ENCODE measurements around the gene ARSG. TPM values are rescaled to one million over a fixed set of nuclear protein-coding genes. Genes with fewer than 3 reads are reported as not detected.

ARSG gene
- polyA plus RNA-seq, 1 of the 3 experiments (the other 2 are of a cell fraction), result 0.41 TPM

GRCh38 chr17:68453991-68454665, 162.8 kb downstream of the ARSG start:
- H3K4me3 ChIP-seq (ENCODE audit: low read depth in 2 of 2, low read length in 1 of 2), result no peak overlapping the region
- no peak overlapping the region for H3K27ac ChIP-seq (ENCODE audit: low read depth in 2 of 2, low read length in 1 of 2)
- peaks cover 8 to 13% of the 10 kb centered on the region in 2 experiments; a peak in 3 of 4 replicates for H3K4me1 ChIP-seq (ENCODE audit: control insufficient read depth in 1 of 2, insufficient read depth in 2 of 2, low read depth in 1 of 2, low read length in 1 of 2)
- no peaks in the 10 kb centered on the region for H3K27me3 ChIP-seq (ENCODE audit: insufficient read depth)
- H3K9ac ChIP-seq, result no peak overlapping the region
- H3K9me3 ChIP-seq, result no peaks in the 10 kb centered on the region
- H3K9me2 ChIP-seq, result no peaks in the 10 kb centered on the region
- no peak overlapping the region for H3K4me2 ChIP-seq
- peaks cover 42% of the 10 kb centered on the region for H3K79me2 ChIP-seq (ENCODE audit: insufficient read depth)
- H4K20me1 ChIP-seq (ENCODE audit: insufficient read depth), result peaks cover 8% of the 10 kb centered on the region; the same call in 1 of the 2 replicates
- no peak for DNase-seq
- WGBS (ENCODE audit: low lambda C conversion rate), result 87% methylated on average over 5 of the region's 5 CpGs
- no peak overlapping the region for H2AFZ ChIP-seq (ENCODE audit: low read depth)
- POLR2A ChIA-PET, result no interaction called here
- CTCF ChIA-PET, result interaction anchor here (1.2 to 4.5 kb wide), 4 partner anchors 12 to 281 kb away, joined by 3 to 53 read pairs (median 22); no protein-coding TSS in a partner anchor
- no peak for TF ChIP-seq FOXM1 (IDR thresholded peaks at IDR 0.05; ENCODE audit: low read depth)
- no peak for TF ChIP-seq GABPA (IDR thresholded peaks at IDR 0.05; ENCODE audit: low read depth)
- TF ChIP-seq GATA2 (CRISPR knock-in tag; IDR thresholded peaks at IDR 0.05), result no peak
- TF ChIP-seq SMC3 (IDR thresholded peaks at IDR 0.05; ENCODE audit: low read depth, low read length), result no peak
- TF ChIP-seq RAD21 (IDR thresholded peaks at IDR 0.05; ENCODE audit: low read length), result no peak
- TF ChIP-seq TEAD4 (IDR thresholded peaks at IDR 0.05; ENCODE audit: borderline replicate concordance, insufficient read depth), result no peak
- TF ChIP-seq TCF12 (IDR thresholded peaks at IDR 0.05), result no peak
- TF ChIP-seq USF1 (IDR thresholded peaks at IDR 0.05; ENCODE audit: borderline replicate concordance, low read depth), result no peak
- no peak for TF ChIP-seq RXRA (IDR thresholded peaks at IDR 0.05; ENCODE audit: borderline replicate concordance, low read depth)
- TF ChIP-seq USF2 (IDR thresholded peaks at IDR 0.05; ENCODE audit: borderline replicate concordance, low read depth, low read length), result no peak
- no peak for TF ChIP-seq NRF1 (IDR thresholded peaks at IDR 0.05; ENCODE audit: low read depth, low read length)
- H3F3A ChIP-seq (replicated peaks; ENCODE audit: insufficient read depth), result peaks cover 18% of the 10 kb centered on the region
- peaks cover 20 to 28% of the 10 kb centered on the region in 2 experiments for H3K36me3 ChIP-seq (replicated peaks in 1 of 2; ENCODE audit: control insufficient read depth in 1 of 2, insufficient read depth in 2 of 2, low read length in 1 of 2)

GRCh38 chr17:68455901-68456338, 164.6 kb downstream of the ARSG start:
- Histone ChIP-seq H3K9ac (peak overlapping the region; percentile 73), H2AFZ (ENCODE audit: low read depth) (peak overlapping the region; percentile 11; the same call in 1 of the 2 replicates), H3K9me3 (no peaks in the 10 kb centered on the region), H3K4me3 (ENCODE audit: low read depth in 2 of 2, low read length in 1 of 2) (peak overlapping the region; percentile 91 to 93), H3K79me2 (ENCODE audit: insufficient read depth) (peaks cover 42% of the 10 kb centered on the region), H4K20me1 (ENCODE audit: insufficient read depth) (peaks cover 8% of the 10 kb centered on the region; the same call in 1 of the 2 replicates), H3K9me2 (no peaks in the 10 kb centered on the region), H3K4me2 (peak overlapping the region; percentile 88), H3K36me3 (replicated peaks in 1 of 2; ENCODE audit: control insufficient read depth in 1 of 2, insufficient read depth in 2 of 2, low read length in 1 of 2) (peaks cover 7 to 12% of the 10 kb centered on the region in 2 experiments), H3K4me1 (ENCODE audit: control insufficient read depth in 1 of 2, insufficient read depth in 2 of 2, low read depth in 1 of 2, low read length in 1 of 2) (peaks cover 8 to 13% of the 10 kb centered on the region in 2 experiments; a peak in 3 of 4 replicates), H3K27me3 (ENCODE audit: insufficient read depth) (no peaks in the 10 kb centered on the region), H3K27ac (ENCODE audit: low read depth in 2 of 2, low read length in 1 of 2) (peak overlapping the region; percentile 72 to 81), H3F3A (replicated peaks; ENCODE audit: insufficient read depth) (peaks cover 18% of the 10 kb centered on the region)
- CTCF ChIA-PET, result interaction anchor here (0.8 to 5.7 kb wide), 8 partner anchors 10 to 283 kb away, joined by 4 to 53 read pairs (median 20); no protein-coding TSS in a partner anchor
- 24% methylated on average over 4 of the region's 4 CpGs for WGBS (ENCODE audit: low lambda C conversion rate)
- DNase-seq, result no peak
- POLR2A ChIA-PET, result interaction anchor here (0.8 kb wide), 1 partner anchor 208 kb away, joined by 3 read pairs; the partner anchor contains the start of gene AMZ2
- TF ChIP-seq EZH2phosphoT487 (IDR thresholded peaks at IDR 0.05; ENCODE audit: borderline replicate concordance, low read depth), result no peak
- no peak for TF ChIP-seq REST (IDR thresholded peaks at IDR 0.05; ENCODE audit: low read depth, low read length)
- no peak for TF ChIP-seq ELF1 (IDR thresholded peaks at IDR 0.05)
- no peak for TF ChIP-seq PBX3 (IDR thresholded peaks at IDR 0.05)
- no peak for TF ChIP-seq RAD21 (IDR thresholded peaks at IDR 0.05; ENCODE audit: low read length)
- TF ChIP-seq TCF12 (IDR thresholded peaks at IDR 0.05), result no peak
- no peak for TF ChIP-seq SMC3 (IDR thresholded peaks at IDR 0.05; ENCODE audit: low read depth, low read length)
- no peak for TF ChIP-seq CHD2 (IDR thresholded peaks at IDR 0.05; ENCODE audit: low read length, partially characterized antibody)
- TF ChIP-seq ZBTB33 (IDR thresholded peaks at IDR 0.05; ENCODE audit: borderline replicate concordance, low read depth), result no peak
- TF ChIP-seq NRF1 (IDR thresholded peaks at IDR 0.05; ENCODE audit: low read depth, low read length), result no peak

All from SK-N-SH (cell line).